Endodermal cell (in vitro differentiated cells): ENCODE results near the gene RIMKLA. TPM values are rescaled to one million over a fixed set of nuclear protein-coding genes. Genes with fewer than 3 reads are reported as not detected.

Source experiments
- DNase-seq: peaks from one replicate; pipeline ENCODE4 v3.0.0-alpha.2; 2017
- H3K27ac ChIP-seq: 2 replicates; pipeline ENCODE4 v1.5.1; 2013; ENCODE audit warnings: mild to moderate bottlenecking, low read depth, low read length, moderate library complexity
- H3K27me3 ChIP-seq: 2 replicates; pipeline ENCODE4 v1.6.1; 2013; ENCODE audit warnings: mild to moderate bottlenecking, low read length, moderate library complexity; ENCODE audit not compliant: insufficient read depth, control insufficient read depth, poor library complexity, severe bottlenecking
- H3K36me3 ChIP-seq: 2 replicates; pipeline ENCODE4 v1.7.0; 2013; ENCODE audit warnings: mild to moderate bottlenecking, low read length, moderate library complexity; ENCODE audit not compliant: control insufficient read depth, insufficient read depth
- H3K4me1 ChIP-seq: one replicate; pipeline ENCODE4 v1.7.0; 2013; ENCODE audit warnings: low read length; ENCODE audit not compliant: control insufficient read depth, insufficient read depth
- H3K4me3 ChIP-seq: 2 replicates; pipeline ENCODE4 v1.5.1; 2013; ENCODE audit warnings: mild to moderate bottlenecking, low read length, moderate library complexity
- H3K9ac ChIP-seq: 2 replicates; pipeline ENCODE4 v1.6.1; 2013; ENCODE audit warnings: mild to moderate bottlenecking, low read length, moderate library complexity; ENCODE audit not compliant: poor library complexity, severe bottlenecking; ENCODE audit errors: extremely low read depth
- H3K9me3 ChIP-seq: 2 replicates; pipeline ENCODE4 v1.6.1; 2013; ENCODE audit warnings: mild to moderate bottlenecking, low read length, moderate library complexity; ENCODE audit not compliant: control insufficient read depth
- H3K27ac Mint-ChIP-seq: 2 replicates; pipeline ENCODE4 v1.8.0; 2020; ENCODE audit warnings: mixed read lengths
- H3K27me3 Mint-ChIP-seq: 2 replicates; pipeline ENCODE4 v1.8.0; 2021; ENCODE audit warnings: mild to moderate bottlenecking, mixed read lengths; ENCODE audit not compliant: insufficient read depth
- H3K36me3 Mint-ChIP-seq: 2 replicates; pipeline ENCODE4 v1.8.0; 2020; ENCODE audit warnings: low read depth, mixed read lengths
- H3K4me1 Mint-ChIP-seq: 2 replicates; pipeline ENCODE4 v1.8.0; 2020; ENCODE audit warnings: mixed read lengths
- H3K4me3 Mint-ChIP-seq: 2 replicates; pipeline ENCODE4 v1.8.0; 2020; ENCODE audit warnings: mild to moderate bottlenecking, moderate library complexity, mixed read lengths
- H3K9me3 Mint-ChIP-seq: 2 replicates; pipeline ENCODE4 v1.8.0; 2020; ENCODE audit warnings: mild to moderate bottlenecking, mixed read lengths
- WGBS, 2 experiments: methylation state at CpG; one replicate each; pipeline versions ENCODE4 v1.1.5 to v1.1.7; 2013; ENCODE audit warnings: missing lambda C conversion rate in 2 of 2, mixed read lengths in 1 of 2; ENCODE audit not compliant: insufficient coverage in 1 of 2, insufficient read length in 1 of 2; 5-methylcytosine and 5-hydroxymethylcytosine counted together
- total RNA-seq, 2 donors: library from RNA; stranded (reverse); fragmentation: NEBNext Ultra II Directional in 1 of 2; extraction: Animal tissue kit (Norgen Biotek cat#: 25700) in 1 of 2; gene quantifications; 2 replicates in 1 of 2; 3 replicates in 1 of 2; pipeline ENCODE4 v1.2.1, GENCODE V29; 2021
- TF ChIP-seq, protein P1 (sequence below): fragments of 200-600 bp; sonication (generic); conservative IDR thresholded peaks from 2 replicates; pipeline ENCODE4 v1.5.0; 2021; ENCODE audit warnings: antibody characterized with exemption, mild to moderate bottlenecking

Gene RIMKLA
- total RNA-seq, 2 donors from 2014 or later = 0.73 to 1.9 TPM

DNA sequence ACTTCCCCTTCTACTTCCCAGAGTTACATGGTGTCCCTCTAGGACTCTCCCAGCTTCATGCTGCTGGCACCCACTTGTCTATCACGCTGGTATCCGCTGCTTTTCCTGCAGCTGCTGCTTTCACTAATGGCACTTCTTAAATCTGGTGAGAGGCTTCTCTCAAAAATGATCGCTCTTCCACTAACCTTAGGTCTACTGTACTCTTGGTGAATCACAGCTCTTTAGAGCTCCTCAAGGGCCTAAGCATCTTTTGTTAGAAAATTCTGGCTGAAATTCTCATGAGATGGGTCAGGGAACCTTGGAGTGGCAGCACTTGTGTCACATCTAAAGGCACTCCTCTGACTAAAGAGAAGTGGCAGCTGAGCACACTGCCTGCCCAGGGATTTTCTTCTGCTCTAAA, 43.1 kb downstream of the RIMKLA start:
- Histone ChIP-seq H3K36me3 (no peaks in the 10 kb centered on the region), H3K9ac (no peak overlapping the region), H3K27ac (no peak overlapping the region), H3K9me3 (no peaks in the 10 kb centered on the region), H3K4me3 (no peak overlapping the region), H3K4me1 (no peaks in the 10 kb centered on the region), H3K27me3 (no peaks in the 10 kb centered on the region)
- no peak for DNase-seq
- Mint-ChIP-seq H3K4me3 (no peak overlapping the region), H3K4me1 (peaks cover 13% of the 10 kb centered on the region), H3K9me3 (peaks cover 1% of the 10 kb centered on the region), H3K36me3 (no peaks in the 10 kb centered on the region), H3K27ac (no peak overlapping the region), H3K27me3 (no peaks in the 10 kb centered on the region)
- TF ChIP-seq, protein P1, sequence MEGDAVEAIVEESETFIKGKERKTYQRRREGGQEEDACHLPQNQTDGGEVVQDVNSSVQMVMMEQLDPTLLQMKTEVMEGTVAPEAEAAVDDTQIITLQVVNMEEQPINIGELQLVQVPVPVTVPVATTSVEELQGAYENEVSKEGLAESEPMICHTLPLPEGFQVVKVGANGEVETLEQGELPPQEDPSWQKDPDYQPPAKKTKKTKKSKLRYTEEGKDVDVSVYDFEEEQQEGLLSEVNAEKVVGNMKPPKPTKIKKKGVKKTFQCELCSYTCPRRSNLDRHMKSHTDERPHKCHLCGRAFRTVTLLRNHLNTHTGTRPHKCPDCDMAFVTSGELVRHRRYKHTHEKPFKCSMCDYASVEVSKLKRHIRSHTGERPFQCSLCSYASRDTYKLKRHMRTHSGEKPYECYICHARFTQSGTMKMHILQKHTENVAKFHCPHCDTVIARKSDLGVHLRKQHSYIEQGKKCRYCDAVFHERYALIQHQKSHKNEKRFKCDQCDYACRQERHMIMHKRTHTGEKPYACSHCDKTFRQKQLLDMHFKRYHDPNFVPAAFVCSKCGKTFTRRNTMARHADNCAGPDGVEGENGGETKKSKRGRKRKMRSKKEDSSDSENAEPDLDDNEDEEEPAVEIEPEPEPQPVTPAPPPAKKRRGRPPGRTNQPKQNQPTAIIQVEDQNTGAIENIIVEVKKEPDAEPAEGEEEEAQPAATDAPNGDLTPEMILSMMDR = no peak
- WGBS, 2 experiments = 92 to 95% methylated on average over 3 of the region's 3 CpGs

DNA sequence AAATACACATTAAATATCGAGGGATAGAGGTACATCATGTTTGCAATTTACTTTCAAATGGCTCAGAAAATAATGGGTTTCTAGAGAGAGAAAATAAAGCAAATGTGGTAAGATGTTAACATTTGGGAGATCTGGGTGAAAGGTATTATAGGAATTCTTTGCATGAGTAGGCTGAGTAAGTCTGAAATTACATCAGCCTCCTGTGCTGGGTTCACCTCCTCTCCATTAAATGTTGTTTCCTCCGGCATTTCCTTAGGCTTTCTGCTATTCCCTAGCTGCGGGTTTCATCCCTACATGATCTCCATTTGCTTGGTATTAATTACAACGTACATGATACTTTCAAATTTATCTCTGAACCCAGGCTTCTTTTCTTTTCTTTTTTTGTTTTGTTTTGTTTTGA, 43.6 kb downstream of the RIMKLA start:
- no peaks in the 10 kb centered on the region for H3K9me3 ChIP-seq
- H3K4me1 ChIP-seq = no peaks in the 10 kb centered on the region
- WGBS, 2 experiments = 94% methylated on average over 4 of the region's 4 CpGs; no CpG with 5 or more reads in 1 of the 2 experiments

DNA sequence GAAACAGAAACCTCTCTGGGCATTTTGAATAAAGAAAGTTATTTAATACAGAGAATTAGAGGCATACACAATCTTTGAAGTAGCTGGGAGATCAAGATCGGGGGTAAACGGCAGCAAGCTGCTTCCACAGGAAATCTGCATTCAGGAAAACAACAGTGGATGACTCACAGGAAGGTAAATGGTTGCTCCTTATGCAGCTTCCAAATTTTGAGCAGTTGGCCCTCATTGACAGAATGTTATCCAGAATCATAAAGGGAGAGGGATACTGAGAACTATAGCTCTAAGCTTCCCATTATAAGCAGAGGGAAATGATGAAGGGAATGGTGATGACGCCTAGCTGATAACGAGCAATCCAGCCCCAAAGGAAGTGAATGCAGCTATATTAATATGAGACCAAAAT, 46.6 kb downstream of the RIMKLA start:
- WGBS, 2 experiments = 92 to 93% methylated on average over 2 to 4 of the region's 4 CpGs
- Mint-ChIP-seq H3K9me3 (peaks cover 1% of the 10 kb centered on the region), H3K4me1 (peaks cover 10% of the 10 kb centered on the region), H3K27me3 (no peaks in the 10 kb centered on the region), H3K27ac (no peak overlapping the region), H3K4me3 (no peak overlapping the region), H3K36me3 (no peaks in the 10 kb centered on the region)
- H3K4me1 ChIP-seq = no peaks in the 10 kb centered on the region
- no peaks in the 10 kb centered on the region for H3K36me3 ChIP-seq
- no peak overlapping the region for H3K4me3 ChIP-seq
- H3K9ac ChIP-seq = no peak overlapping the region
- H3K27me3 ChIP-seq = no peaks in the 10 kb centered on the region
- TF ChIP-seq, protein P1 = no peak
- no peak for DNase-seq
- H3K9me3 ChIP-seq = no peaks in the 10 kb centered on the region
- no peak overlapping the region for H3K27ac ChIP-seq

More for the DNA sequence above, 43.6 kb downstream of the RIMKLA start:
- DNase-seq = no peak
- Mint-ChIP-seq H3K4me1 (peaks cover 13% of the 10 kb centered on the region), H3K27ac (no peak overlapping the region), H3K27me3 (no peaks in the 10 kb centered on the region), H3K4me3 (no peak overlapping the region), H3K36me3 (no peaks in the 10 kb centered on the region), H3K9me3 (peaks cover 1% of the 10 kb centered on the region)
- Histone ChIP-seq H3K36me3 (no peaks in the 10 kb centered on the region), H3K27me3 (no peaks in the 10 kb centered on the region), H3K27ac (no peak overlapping the region), H3K9ac (no peak overlapping the region), H3K4me3 (no peak overlapping the region)
- TF ChIP-seq, protein P1 = no peak
